Stimulated activated naive CD4-positive, alpha-beta T cell (primary cell): ENCODE results near the gene SORCS2.

Source experiments
- DNase-seq, 6 experiments: peaks; one replicate each; lab custom pipeline; 2025; lab: John Stamatoyannopoulos, UW

The SORCS2 gene

GRCh38 chr4:7375427-7375826, 183.1 kb downstream of the SORCS2 start:
- no peak for DNase-seq

DNA sequence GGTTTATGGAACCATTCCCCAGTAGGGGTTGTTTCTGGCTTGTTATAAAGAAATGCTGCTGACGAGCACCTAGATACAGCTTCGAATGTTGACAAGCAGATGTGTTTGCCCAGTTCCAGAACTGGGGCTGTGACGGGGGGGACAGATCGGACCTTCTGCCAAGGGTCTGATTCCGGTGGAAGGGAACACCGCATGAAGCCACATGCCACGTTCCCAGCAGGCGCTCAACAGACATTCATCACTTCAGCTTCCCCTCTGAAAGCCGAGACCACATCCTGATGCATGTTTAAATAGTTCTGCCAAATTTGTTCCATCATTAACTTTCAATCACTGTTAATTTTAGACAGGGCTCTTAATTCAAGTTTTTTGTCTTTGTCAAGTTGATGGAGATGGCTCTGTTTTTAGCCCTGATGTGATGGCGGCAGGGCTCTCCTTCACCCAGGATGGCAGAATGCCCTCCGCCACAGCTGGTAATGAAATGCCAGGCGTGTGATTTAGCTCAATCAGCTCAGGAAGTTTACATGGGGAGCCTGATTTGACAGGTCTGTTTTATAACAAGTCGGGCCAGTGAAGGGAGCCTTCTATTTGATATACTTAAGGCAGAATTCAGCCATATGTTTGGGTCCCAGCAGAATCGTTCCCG, 185.0 kb downstream of the SORCS2 start:
- DNase-seq = no peak

- no peak for DNase-seq
Measured at GRCh38 chr4:7379186-7379585, 186.8 kb downstream of the SORCS2 start.

- no peak for DNase-seq
Measured at GRCh38 chr4:7379719-7380118, 187.4 kb downstream of the SORCS2 start.

DNA sequence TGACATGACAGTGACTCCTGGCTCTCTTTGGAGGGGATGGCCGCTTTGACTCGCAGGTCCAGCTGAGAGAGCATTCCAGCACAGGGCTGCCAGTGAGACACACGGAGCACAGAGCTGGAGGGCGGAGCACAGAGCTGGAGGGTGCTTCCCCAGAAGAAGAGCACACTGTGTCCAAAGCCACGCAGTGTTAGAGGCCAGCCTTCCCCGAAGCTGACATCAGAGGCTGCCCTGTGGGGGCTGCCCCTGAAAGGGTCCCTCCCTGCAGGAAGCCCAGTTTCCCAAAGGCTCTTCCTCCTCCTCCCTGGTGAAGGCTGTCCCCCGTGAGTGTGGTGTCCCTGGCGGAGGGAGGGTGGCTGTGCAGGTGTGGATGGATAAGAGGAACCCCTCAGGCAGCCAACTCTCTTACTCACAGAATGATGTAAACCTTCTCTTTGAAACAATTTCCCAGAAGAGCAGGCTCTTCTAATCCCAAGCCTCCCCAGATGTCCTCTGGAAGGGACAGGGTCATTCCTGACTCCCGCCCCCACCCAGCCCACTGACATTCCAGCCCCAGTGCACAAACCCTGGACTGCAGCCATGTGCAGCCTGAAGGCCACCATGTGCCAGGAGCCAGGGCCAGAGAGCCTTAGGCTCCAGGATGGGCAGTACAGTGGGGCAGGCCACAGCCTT, 189.0 kb downstream of the SORCS2 start:
- DNase-seq = no peak

DNA sequence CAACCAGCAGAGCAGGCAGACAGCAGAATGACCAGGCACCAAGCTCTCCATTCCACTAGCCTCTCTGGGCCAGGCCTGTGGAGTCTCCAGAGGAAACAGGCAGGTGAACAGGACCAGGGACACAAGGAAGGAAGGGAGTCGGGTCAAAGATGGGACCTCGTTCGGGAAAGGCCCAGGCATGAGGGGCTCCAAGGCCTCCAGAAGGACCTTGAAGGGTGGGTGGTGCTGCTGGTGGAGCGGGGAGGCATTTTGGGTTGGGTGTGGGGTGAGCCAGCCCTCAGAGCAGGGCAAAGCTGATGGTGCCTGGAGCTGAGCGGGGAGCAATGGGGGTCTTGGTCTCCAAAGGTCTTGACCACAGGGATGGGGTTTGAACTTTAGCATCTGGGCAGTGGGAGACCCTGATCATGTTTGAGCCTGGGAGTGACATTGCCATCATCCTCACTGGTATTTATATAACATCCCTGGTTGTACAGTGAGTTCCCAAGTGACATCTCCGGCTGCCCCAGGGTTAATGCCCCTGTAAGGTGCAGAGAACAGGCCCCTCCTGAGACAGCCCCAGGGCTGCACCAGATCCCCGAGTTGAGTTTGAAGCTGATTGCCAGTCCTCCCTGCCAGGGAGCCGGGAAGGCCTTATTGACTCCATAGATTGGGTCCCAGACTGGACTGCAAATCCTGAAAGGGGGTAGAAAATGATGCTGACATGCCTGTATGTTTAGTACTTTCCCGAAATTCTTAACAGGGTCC, 189.7 kb downstream of the SORCS2 start:
- DNase-seq = no peak

DNA sequence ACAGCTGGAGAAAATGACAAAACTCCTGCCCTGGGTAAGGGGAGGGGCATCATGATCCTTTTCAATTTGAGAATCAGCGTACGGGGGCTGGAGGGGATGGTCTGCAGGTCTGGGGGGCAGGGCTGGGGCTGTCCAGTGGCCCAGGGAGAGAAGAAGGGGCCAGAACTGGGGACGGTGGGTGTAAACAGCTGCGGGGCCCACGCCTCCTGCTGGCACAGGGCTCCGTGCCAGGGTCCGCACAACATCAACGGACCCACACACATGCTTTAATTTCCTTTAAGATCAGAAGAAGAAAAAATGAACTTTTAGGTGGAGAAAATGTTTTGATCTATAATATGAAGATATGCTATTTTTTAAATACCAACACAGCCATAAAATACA, 190.3 kb downstream of the SORCS2 start:
- DNase-seq = no peak

DNA sequence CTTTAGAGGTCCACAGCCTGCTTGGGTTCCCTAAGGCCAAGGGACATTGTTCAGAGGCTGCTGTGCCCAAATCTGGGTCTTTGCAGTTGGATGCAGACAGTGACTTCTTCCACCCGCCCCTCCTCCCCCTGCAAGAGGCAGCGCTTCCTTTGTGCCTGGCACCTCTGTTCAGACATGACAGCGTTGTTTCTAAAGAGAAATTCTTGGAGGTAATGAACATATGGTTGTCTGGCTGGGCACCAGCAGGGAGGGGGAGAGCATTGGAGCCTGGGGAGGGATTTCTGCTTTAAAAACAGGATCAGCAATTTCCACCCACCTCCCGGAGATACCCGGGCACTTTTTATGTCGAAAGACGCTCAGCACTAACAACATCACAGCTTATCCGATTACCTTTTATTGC, 190.9 kb downstream of the SORCS2 start:
- DNase-seq = no peak

GRCh38 chr4:7384003-7384928, 191.9 kb downstream of the SORCS2 start:
- no peak for DNase-seq

GRCh38 chr4:7384929-7385890, 192.9 kb downstream of the SORCS2 start:
- no peak for DNase-seq

DNA sequence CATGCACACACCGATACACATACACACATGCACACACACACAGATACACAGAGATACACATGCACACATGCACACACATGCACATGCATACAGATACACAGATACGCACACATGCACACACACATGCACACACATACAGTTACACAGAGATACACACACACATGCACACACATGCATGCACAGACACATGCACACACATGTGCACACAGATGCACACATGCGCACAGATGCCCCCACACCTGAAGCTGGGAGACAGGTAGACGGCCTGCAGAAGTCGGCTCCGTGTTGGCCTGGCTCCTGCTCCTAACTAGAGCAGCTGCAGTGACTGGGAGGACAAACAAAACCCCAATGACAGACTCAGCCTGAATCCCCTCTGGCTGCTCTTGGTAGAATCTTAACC, 195.6 kb downstream of the SORCS2 start:
- DNase-seq = no peak

- DNase-seq = no peak
Measured at GRCh38 chr4:7388627-7389026, 196.3 kb downstream of the SORCS2 start.

GRCh38 chr4:7389101-7389701, 196.9 kb downstream of the SORCS2 start:
- DNase-seq = no peak

- no peak for DNase-seq
Measured at GRCh38 chr4:7389719-7390118, 197.4 kb downstream of the SORCS2 start.

GRCh38 chr4:7390336-7390735, 198.0 kb downstream of the SORCS2 start:
- DNase-seq = no peak

GRCh38 chr4:7390906-7391636, 198.7 kb downstream of the SORCS2 start:
- no peak for DNase-seq

GRCh38 chr4:7391637-7392437, 199.5 kb downstream of the SORCS2 start:
- DNase-seq = no peak

DNA sequence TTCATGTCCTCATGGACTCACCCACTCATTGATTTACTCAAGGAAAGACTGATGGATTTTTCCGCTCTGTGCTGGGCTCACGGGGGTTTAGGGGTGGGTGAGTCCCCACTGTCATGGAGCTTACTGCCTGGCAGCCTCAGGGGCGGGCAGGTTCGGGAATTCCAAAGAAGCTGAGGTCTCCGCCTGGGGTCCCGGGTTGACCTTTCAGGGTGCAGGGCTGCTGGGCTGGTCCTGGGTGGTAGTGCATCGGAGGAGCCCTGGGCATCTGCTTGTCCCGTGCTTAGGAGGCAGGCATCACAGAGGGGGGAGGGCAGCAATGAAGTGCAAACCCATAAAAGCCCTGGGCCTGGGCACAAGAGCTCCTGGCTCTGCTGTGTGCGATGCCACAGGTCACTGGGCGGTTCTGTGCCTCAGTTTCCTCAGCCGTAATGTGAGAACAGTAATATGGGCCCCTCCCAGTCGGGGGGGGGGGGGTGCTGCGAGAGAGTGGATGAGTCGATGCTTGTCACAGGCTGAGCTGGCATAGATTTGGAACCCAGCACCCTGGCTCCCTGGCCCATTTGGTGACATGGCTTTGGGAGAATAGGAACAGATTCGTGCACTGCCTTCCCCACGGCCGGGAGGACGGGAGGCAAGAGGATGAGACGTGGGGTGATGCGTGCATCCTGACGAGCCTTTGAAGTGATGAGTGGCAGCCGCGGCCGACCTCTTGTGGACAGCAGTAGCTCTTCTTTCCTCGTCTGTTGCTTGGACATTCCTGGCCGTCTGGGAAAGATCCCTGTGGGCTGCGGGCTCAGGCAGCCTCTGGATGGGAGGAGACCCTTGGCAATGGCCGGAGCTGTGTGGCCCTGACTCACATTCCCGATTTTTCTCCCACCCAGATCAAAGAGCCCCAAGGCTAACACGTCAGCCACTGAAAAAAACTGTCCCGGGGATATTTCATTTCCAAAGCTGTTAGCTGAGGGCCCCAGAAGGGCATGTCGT, 200.4 kb downstream of the SORCS2 start:
- no peak for DNase-seq
